Naive B cell (primary cell): ENCODE results near the gene RASGRP3. TPM values are rescaled to one million over a fixed set of nuclear protein-coding genes. Genes with fewer than 3 reads are reported as not detected.
"Not testable (repeated sequence)": the region's sequence is repeated elsewhere in the genome, so short reads cannot be mapped to it uniquely, and the experiment has no call there.

Source experiments
- ATAC-seq, 2 donors: fragments of 150-1000 bp; cut with Tn5 transposase; 2 replicates each; pipeline ENCODE4 v1.10.0; 2021; ENCODE audit warnings: low read depth in 2 of 2, mild to moderate bottlenecking in 2 of 2, moderate library complexity in 2 of 2
- DNase-seq: peaks from one replicate; pipeline ENCODE4 v3.0.0; 2022
- H3K27ac Mint-ChIP-seq, 6 donors: one replicate each; pipeline ENCODE4 v1.8.0; 2020 to 2022; ENCODE audit warnings: mild to moderate bottlenecking in 6 of 6, mixed read lengths in 6 of 6, moderate library complexity in 5 of 6, inconsistent platforms in 2 of 6
- H3K27me3 Mint-ChIP-seq, 3 donors: one replicate each; pipeline ENCODE4 v1.8.0; 2021 to 2022; ENCODE audit warnings: mixed read lengths in 3 of 3, mild to moderate bottlenecking in 1 of 3
- H3K36me3 Mint-ChIP-seq, 2 donors: one replicate each; pipeline ENCODE4 v1.8.0; 2020 to 2022; ENCODE audit warnings: mixed read lengths in 2 of 2, inconsistent platforms in 1 of 2, mild to moderate bottlenecking in 1 of 2
- H3K4me1 Mint-ChIP-seq, 3 donors: one replicate each; pipeline ENCODE4 v1.8.0; 2020 to 2022; ENCODE audit warnings: mixed read lengths in 3 of 3, inconsistent platforms in 1 of 3, mild to moderate bottlenecking in 1 of 3, moderate library complexity in 1 of 3
- H3K4me3 Mint-ChIP-seq, 8 donors: one replicate each; pipeline ENCODE4 v1.8.0; 2020 to 2022; ENCODE audit warnings: mild to moderate bottlenecking in 8 of 8, mixed read lengths in 8 of 8, moderate library complexity in 8 of 8, inconsistent platforms in 2 of 8
- H3K9me3 Mint-ChIP-seq, 7 donors: one replicate each; pipeline ENCODE4 v1.8.0; 2020 to 2022; ENCODE audit warnings: mixed read lengths in 7 of 7, mild to moderate bottlenecking in 5 of 7, inconsistent platforms in 2 of 7, moderate library complexity in 1 of 7
- polyA plus RNA-seq, 6 donors: library from polyadenylated mRNA; unstranded; fragments of 300-500 nt; fragmentation: Illumina TruSeq; gene quantifications; one replicate each; pipeline ENCODE4 v1.2.3, GENCODE V29; 2021; ENCODE audit warnings: low read depth in 6 of 6

The RASGRP3 gene
- 100 to 1,000 TPM in 3 of 6 donors, 10 to 100 TPM in 3; 44.7 to 118 (median 92.3) TPM for polyA plus RNA-seq

- DNase-seq (peak; percentile 82), ATAC-seq (peak; percentile 58 to 64)
- H3K4me3 Mint-ChIP-seq, result peak within 1 kb of the TSS; percentile 96 to 99 (median 99)
- peaks cover 50 to 58% (median 54%) of the 10 kb centered on the region in 3 donors for H3K4me1 Mint-ChIP-seq
- H3K27ac Mint-ChIP-seq, result peak within 1 kb of the TSS; percentile 98 to 100 (median 99)
- H3K36me3 Mint-ChIP-seq, result peaks cover 6 to 8% of the 10 kb centered on the region in 2 donors
- no peaks in the 10 kb centered on the region for H3K27me3 Mint-ChIP-seq
- H3K9me3 Mint-ChIP-seq, result no peaks in the 10 kb centered on the region
Measured at GRCh38 chr2:33476131-33476792, at the start of gene RASGRP3. Gene RASGRP3, plus strand, starts transcription at chr2:33476649. Its CDS starts 38,488 bp downstream, at chr2:33515137.

GRCh38 chr2:33426666-33427231 is 49.7 kb upstream of the RASGRP3 start:
- no peaks in the 10 kb centered on the region for H3K4me1 Mint-ChIP-seq
- H3K9me3 Mint-ChIP-seq, result peaks cover 0 to 3% (median 0%) of the 10 kb centered on the region in 7 donors
- H3K36me3 Mint-ChIP-seq, result no peaks in the 10 kb centered on the region
- peaks cover 4 to 10% (median 9%) of the 10 kb centered on the region in 3 donors for H3K27me3 Mint-ChIP-seq
- ATAC-seq (no peak), DNase-seq (no peak)
- H3K27ac Mint-ChIP-seq, result no peak overlapping the region
- H3K4me3 Mint-ChIP-seq, result no peak overlapping the region

GRCh38 chr2:33430077-33430476 is 46.4 kb upstream of the RASGRP3 start:
- H3K9me3 Mint-ChIP-seq, result peaks cover 0 to 3% (median 0%) of the 10 kb centered on the region in 7 donors
- H3K36me3 Mint-ChIP-seq, result no peaks in the 10 kb centered on the region
- peaks cover 11 to 27% (median 17%) of the 10 kb centered on the region in 3 donors for H3K27me3 Mint-ChIP-seq
- H3K4me1 Mint-ChIP-seq, result no peaks in the 10 kb centered on the region
- H3K27ac Mint-ChIP-seq, result no peak overlapping the region
- H3K4me3 Mint-ChIP-seq, result no peak overlapping the region
- no peak for ATAC-seq
- DNase-seq, result no peak

GRCh38 chr2:33430856-33431255 is 45.6 kb upstream of the RASGRP3 start:
- ATAC-seq (no peak), DNase-seq (no peak)
- Mint-ChIP-seq H3K27ac (peak overlapping the region in 1 of 6 donors; percentile 59), H3K9me3 (peaks cover 0 to 2% (median 0%) of the 10 kb centered on the region in 7 donors), H3K27me3 (peaks cover 11 to 27% (median 17%) of the 10 kb centered on the region in 3 donors), H3K4me1 (no peaks in the 10 kb centered on the region), H3K4me3 (no peak overlapping the region), H3K36me3 (no peaks in the 10 kb centered on the region)

GRCh38 chr2:33432871-33433270 is 43.6 kb upstream of the RASGRP3 start:
- Mint-ChIP-seq H3K4me1 (no peaks in the 10 kb centered on the region), H3K27me3 (peaks cover 17 to 27% (median 17%) of the 10 kb centered on the region in 3 donors), H3K9me3 (no peaks in the 10 kb centered on the region), H3K36me3 (no peaks in the 10 kb centered on the region), H3K27ac (no peak overlapping the region), H3K4me3 (no peak overlapping the region)
- DNase-seq, result no peak
- ATAC-seq, result no peak

GRCh38 chr2:33433279-33434235 is 42.9 kb upstream of the RASGRP3 start:
- ATAC-seq, result no peak
- Mint-ChIP-seq H3K27ac (peak overlapping the region in 1 of 6 donors; percentile 56), H3K27me3 (peaks cover 17 to 27% (median 17%) of the 10 kb centered on the region in 3 donors), H3K36me3 (no peaks in the 10 kb centered on the region), H3K9me3 (no peaks in the 10 kb centered on the region), H3K4me3 (no peak overlapping the region), H3K4me1 (no peaks in the 10 kb centered on the region)
- no peak for DNase-seq

GRCh38 chr2:33435518-33435917 is 40.9 kb upstream of the RASGRP3 start:
- Mint-ChIP-seq H3K27me3 (peaks cover 14 to 27% (median 17%) of the 10 kb centered on the region in 3 donors), H3K36me3 (no peaks in the 10 kb centered on the region), H3K9me3 (no peaks in the 10 kb centered on the region), H3K4me3 (no peak overlapping the region), H3K27ac (no peak overlapping the region), H3K4me1 (no peaks in the 10 kb centered on the region)
- no peak for ATAC-seq
- no peak for DNase-seq

GRCh38 chr2:33436083-33436482 is 40.4 kb upstream of the RASGRP3 start:
- no peak overlapping the region for H3K4me3 Mint-ChIP-seq
- DNase-seq (no peak), ATAC-seq (no peak)
- no peaks in the 10 kb centered on the region for H3K4me1 Mint-ChIP-seq
- H3K27me3 Mint-ChIP-seq, result peaks cover 14 to 25% (median 14%) of the 10 kb centered on the region in 3 donors
- no peak overlapping the region for H3K27ac Mint-ChIP-seq
- no peaks in the 10 kb centered on the region for H3K9me3 Mint-ChIP-seq
- H3K36me3 Mint-ChIP-seq, result no peaks in the 10 kb centered on the region

- H3K27me3 Mint-ChIP-seq, result peaks cover 6 to 15% (median 11%) of the 10 kb centered on the region in 3 donors
- H3K9me3 Mint-ChIP-seq, result no peaks in the 10 kb centered on the region
- H3K27ac Mint-ChIP-seq, result no peak overlapping the region
- H3K4me3 Mint-ChIP-seq, result no peak overlapping the region
- DNase-seq, result no peak
- no peak for ATAC-seq
- no peaks in the 10 kb centered on the region for H3K4me1 Mint-ChIP-seq
- H3K36me3 Mint-ChIP-seq, result no peaks in the 10 kb centered on the region
Measured at GRCh38 chr2:33437297-33437696, 39.2 kb upstream of the RASGRP3 start.

- Mint-ChIP-seq H3K27me3 (peaks cover 6 to 10% (median 7%) of the 10 kb centered on the region in 3 donors), H3K27ac (no peak overlapping the region), H3K4me3 (no peak overlapping the region), H3K4me1 (no peaks in the 10 kb centered on the region), H3K9me3 (no peaks in the 10 kb centered on the region), H3K36me3 (no peaks in the 10 kb centered on the region)
- ATAC-seq, result no peak
- no peak for DNase-seq
Measured at GRCh38 chr2:33437815-33438214, 38.6 kb upstream of the RASGRP3 start.

- Mint-ChIP-seq H3K4me1 (peaks cover 0 to 6% (median 4%) of the 10 kb centered on the region in 3 donors), H3K4me3 (no peak overlapping the region), H3K36me3 (no peaks in the 10 kb centered on the region), H3K9me3 (no peaks in the 10 kb centered on the region), H3K27me3 (peaks cover 0 to 2% (median 0%) of the 10 kb centered on the region in 3 donors), H3K27ac (peak overlapping the region in 1 of 6 donors; percentile 57)
- ATAC-seq (peak; percentile 34 to 56), DNase-seq (peak; percentile 2)
Measured at GRCh38 chr2:33441235-33441810, 35.1 kb upstream of the RASGRP3 start.

- not testable (repeated sequence) for ATAC-seq, H3K36me3 Mint-ChIP-seq
Measured at GRCh38 chr2:33442052-33442451, 34.4 kb upstream of the RASGRP3 start.

GRCh38 chr2:33442528-33443079 is 33.8 kb upstream of the RASGRP3 start:
- ATAC-seq, result no peak
- Mint-ChIP-seq H3K4me3 (no peak overlapping the region), H3K27ac (no peak overlapping the region), H3K36me3 (no peaks in the 10 kb centered on the region), H3K9me3 (no peaks in the 10 kb centered on the region), H3K4me1 (peaks cover 2 to 6% (median 4%) of the 10 kb centered on the region in 3 donors), H3K27me3 (no peaks in the 10 kb centered on the region)
- DNase-seq, result no peak

More at GRCh38 chr2:33442052-33442451, 34.4 kb upstream of the RASGRP3 start:
- not testable (repeated sequence) for H3K9me3 Mint-ChIP-seq, DNase-seq, H3K27me3 Mint-ChIP-seq, H3K4me1 Mint-ChIP-seq, H3K27ac Mint-ChIP-seq, H3K4me3 Mint-ChIP-seq
